ENCODE measurements around the gene UROC1.

DNA sequence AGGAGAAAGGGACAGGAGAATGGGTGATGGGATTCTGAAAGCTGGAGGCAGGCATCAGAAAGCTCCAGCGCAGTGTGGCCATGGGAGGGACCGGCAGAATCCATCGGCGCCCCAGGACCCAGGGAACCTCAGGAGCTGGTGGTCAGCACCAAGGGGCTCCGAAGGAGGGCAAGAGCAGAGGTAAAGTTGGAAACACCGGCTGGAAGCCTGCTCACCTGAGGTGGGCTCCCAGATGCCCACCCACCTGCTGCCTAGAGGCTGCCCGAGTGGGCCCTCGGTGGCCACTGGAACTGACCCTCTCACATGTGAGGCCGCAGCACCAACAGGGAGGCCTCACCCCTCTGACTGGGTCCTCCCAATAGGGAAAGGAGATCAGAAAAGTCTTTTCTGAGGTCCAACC lies 31.6 kb downstream of the UROC1 start:
- TF ChIP-seq FOSL1 (IDR thresholded peaks at IDR 0.05; ENCODE audit: low read depth) (no peak), CEBPB (IDR thresholded peaks at IDR 0.05; ENCODE audit: low read depth) (no peak), EZH2phosphoT487 (IDR thresholded peaks at IDR 0.05; ENCODE audit: borderline replicate concordance) (no peak), TCF7L2 (IDR thresholded peaks at IDR 0.05; ENCODE audit: borderline replicate concordance, extremely low read depth, insufficient read depth, insufficient read length) (no peak), POLR2A (IDR thresholded peaks at IDR 0.05; ENCODE audit: borderline replicate concordance, extremely low read depth, insufficient read depth, insufficient read length) (no peak), SRF (IDR thresholded peaks at IDR 0.05; ENCODE audit: low read depth) (no peak), EZH2 (IDR thresholded peaks at IDR 0.05) (no peak)
- TF ChIP-seq, protein P1, sequence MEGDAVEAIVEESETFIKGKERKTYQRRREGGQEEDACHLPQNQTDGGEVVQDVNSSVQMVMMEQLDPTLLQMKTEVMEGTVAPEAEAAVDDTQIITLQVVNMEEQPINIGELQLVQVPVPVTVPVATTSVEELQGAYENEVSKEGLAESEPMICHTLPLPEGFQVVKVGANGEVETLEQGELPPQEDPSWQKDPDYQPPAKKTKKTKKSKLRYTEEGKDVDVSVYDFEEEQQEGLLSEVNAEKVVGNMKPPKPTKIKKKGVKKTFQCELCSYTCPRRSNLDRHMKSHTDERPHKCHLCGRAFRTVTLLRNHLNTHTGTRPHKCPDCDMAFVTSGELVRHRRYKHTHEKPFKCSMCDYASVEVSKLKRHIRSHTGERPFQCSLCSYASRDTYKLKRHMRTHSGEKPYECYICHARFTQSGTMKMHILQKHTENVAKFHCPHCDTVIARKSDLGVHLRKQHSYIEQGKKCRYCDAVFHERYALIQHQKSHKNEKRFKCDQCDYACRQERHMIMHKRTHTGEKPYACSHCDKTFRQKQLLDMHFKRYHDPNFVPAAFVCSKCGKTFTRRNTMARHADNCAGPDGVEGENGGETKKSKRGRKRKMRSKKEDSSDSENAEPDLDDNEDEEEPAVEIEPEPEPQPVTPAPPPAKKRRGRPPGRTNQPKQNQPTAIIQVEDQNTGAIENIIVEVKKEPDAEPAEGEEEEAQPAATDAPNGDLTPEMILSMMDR (IDR thresholded peaks at IDR 0.05 in 2 of 3, conservative IDR thresholded peaks at IDR 0.05 in 1 of 3; ENCODE audit: borderline replicate concordance in 1 of 3, insufficient read depth in 1 of 3, low read depth in 2 of 3, low read length in 2 of 3) = no peak
- TF ChIP-seq, protein P2, sequence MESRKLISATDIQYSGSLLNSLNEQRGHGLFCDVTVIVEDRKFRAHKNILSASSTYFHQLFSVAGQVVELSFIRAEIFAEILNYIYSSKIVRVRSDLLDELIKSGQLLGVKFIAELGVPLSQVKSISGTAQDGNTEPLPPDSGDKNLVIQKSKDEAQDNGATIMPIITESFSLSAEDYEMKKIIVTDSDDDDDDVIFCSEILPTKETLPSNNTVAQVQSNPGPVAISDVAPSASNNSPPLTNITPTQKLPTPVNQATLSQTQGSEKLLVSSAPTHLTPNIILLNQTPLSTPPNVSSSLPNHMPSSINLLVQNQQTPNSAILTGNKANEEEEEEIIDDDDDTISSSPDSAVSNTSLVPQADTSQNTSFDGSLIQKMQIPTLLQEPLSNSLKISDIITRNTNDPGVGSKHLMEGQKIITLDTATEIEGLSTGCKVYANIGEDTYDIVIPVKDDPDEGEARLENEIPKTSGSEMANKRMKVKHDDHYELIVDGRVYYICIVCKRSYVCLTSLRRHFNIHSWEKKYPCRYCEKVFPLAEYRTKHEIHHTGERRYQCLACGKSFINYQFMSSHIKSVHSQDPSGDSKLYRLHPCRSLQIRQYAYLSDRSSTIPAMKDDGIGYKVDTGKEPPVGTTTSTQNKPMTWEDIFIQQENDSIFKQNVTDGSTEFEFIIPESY (IDR thresholded peaks at IDR 0.05; ENCODE audit: extremely low read depth, insufficient replicate concordance, low read length) = no peak
- TF ChIP-seq, protein P3, sequence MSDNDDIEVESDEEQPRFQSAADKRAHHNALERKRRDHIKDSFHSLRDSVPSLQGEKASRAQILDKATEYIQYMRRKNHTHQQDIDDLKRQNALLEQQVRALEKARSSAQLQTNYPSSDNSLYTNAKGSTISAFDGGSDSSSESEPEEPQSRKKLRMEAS (IDR thresholded peaks at IDR 0.05) = no peak

Measured in HCT116 (cell line).